Mucosa of stomach (tissue), 1 donor: ENCODE data around the gene ARL14.

ENCODE experiments used
- H3K27me3 ChIP-seq: one replicate; pipeline ENCODE4 v1.7.0; 2013; ENCODE audit warnings: mild to moderate bottlenecking, low read length; ENCODE audit not compliant: control insufficient read depth, insufficient read depth
- H3K36me3 ChIP-seq: one replicate; pipeline ENCODE4 v1.7.0; 2013; ENCODE audit warnings: low read length; ENCODE audit not compliant: control insufficient read depth, insufficient read depth
- H3K4me1 ChIP-seq: one replicate; pipeline ENCODE4 v1.7.0; 2013; ENCODE audit warnings: mild to moderate bottlenecking, low read length; ENCODE audit not compliant: control insufficient read depth, insufficient read depth
- H3K4me3 ChIP-seq: one replicate; pipeline ENCODE4 v1.7.0; 2013; ENCODE audit warnings: low read length
- H3K9ac ChIP-seq: one replicate; pipeline ENCODE4 v1.7.0; 2013; ENCODE audit warnings: mild to moderate bottlenecking, low read length, moderate library complexity
- H3K9me3 ChIP-seq: one replicate; pipeline ENCODE4 v1.7.0; 2013; ENCODE audit warnings: mild to moderate bottlenecking, low read length, moderate library complexity; ENCODE audit not compliant: control insufficient read depth
- donor health status: Pancreatic carcinoma.

The ARL14 gene

GRCh38 chr3:160684368-160684740 lies 7.4 kb downstream of the ARL14 start:
- Histone ChIP-seq H3K4me1 (no peaks in the 10 kb centered on the region), H3K9ac (no peak overlapping the region), H3K4me3 (no peak overlapping the region), H3K9me3 (no peaks in the 10 kb centered on the region), H3K36me3 (no peaks in the 10 kb centered on the region), H3K27me3 (no peaks in the 10 kb centered on the region)

GRCh38 chr3:160685144-160685766 lies 8.3 kb downstream of the ARL14 start:
- no peaks in the 10 kb centered on the region for H3K27me3 ChIP-seq
- H3K4me1 ChIP-seq = no peaks in the 10 kb centered on the region
- H3K36me3 ChIP-seq = no peaks in the 10 kb centered on the region
- no peak overlapping the region for H3K4me3 ChIP-seq
- no peaks in the 10 kb centered on the region for H3K9me3 ChIP-seq
- H3K9ac ChIP-seq = no peak overlapping the region

GRCh38 chr3:160686955-160687535 lies 10.1 kb downstream of the ARL14 start:
- Histone ChIP-seq H3K4me3 (no peak overlapping the region), H3K9ac (no peak overlapping the region), H3K9me3 (no peaks in the 10 kb centered on the region), H3K36me3 (no peaks in the 10 kb centered on the region), H3K27me3 (no peaks in the 10 kb centered on the region), H3K4me1 (no peaks in the 10 kb centered on the region)

- Histone ChIP-seq H3K4me3 (no peak overlapping the region), H3K4me1 (peaks cover 4% of the 10 kb centered on the region), H3K27me3 (no peaks in the 10 kb centered on the region), H3K9ac (no peak overlapping the region), H3K36me3 (no peaks in the 10 kb centered on the region), H3K9me3 (no peaks in the 10 kb centered on the region)
These were observed 14.2 kb downstream of the ARL14 start for GRCh38 chr3:160691151-160691550.

DNA sequence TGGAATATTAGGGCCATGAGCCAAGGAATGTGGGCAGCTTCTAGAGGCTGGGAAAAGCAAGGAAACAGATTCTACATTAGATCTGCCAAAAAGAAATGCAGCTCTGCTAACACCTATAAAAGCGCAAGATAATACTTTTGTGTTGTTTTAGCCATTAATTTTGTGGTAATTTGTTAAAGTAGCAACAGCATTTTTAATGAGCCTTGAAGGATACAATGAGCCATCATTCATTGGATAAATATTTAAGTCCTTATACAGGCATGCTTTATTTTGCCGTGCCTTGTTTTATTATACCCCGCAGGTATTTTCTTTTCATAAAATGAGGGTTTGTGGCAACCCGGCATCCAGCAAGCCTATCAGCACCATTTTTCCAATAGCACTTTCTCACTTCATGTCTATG lies 15.0 kb downstream of the ARL14 start:
- no peaks in the 10 kb centered on the region for H3K9me3 ChIP-seq
- H3K9ac ChIP-seq = no peak overlapping the region
- H3K27me3 ChIP-seq = no peaks in the 10 kb centered on the region
- peaks cover 4% of the 10 kb centered on the region for H3K4me1 ChIP-seq
- no peak overlapping the region for H3K4me3 ChIP-seq
- H3K36me3 ChIP-seq = no peaks in the 10 kb centered on the region

- Histone ChIP-seq H3K9ac (no peak overlapping the region), H3K27me3 (no peaks in the 10 kb centered on the region), H3K4me3 (no peak overlapping the region), H3K4me1 (peaks cover 9% of the 10 kb centered on the region), H3K9me3 (no peaks in the 10 kb centered on the region), H3K36me3 (no peaks in the 10 kb centered on the region)
These were observed 16.2 kb downstream of the ARL14 start for GRCh38 chr3:160693191-160693590.

DNA sequence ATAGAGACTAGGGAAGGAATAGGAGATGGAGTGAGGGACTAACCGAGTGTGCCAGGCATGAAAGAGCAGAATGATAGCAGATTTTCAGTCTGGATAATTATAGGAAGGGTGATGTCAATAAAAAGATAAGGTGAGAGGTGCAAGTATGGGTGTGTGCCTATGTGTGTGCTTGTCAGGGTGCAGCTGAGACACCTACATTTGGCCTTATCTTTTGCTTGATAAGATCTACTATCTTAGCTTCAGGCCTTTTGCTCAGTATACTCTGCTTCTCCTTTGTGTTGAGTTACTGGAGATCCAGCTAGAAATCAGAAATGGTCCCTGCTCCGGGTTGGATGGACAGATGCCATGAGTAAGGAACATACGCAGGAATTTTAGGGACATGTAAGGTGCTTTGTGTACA lies 17.4 kb downstream of the ARL14 start:
- Histone ChIP-seq H3K4me3 (no peak overlapping the region), H3K36me3 (no peaks in the 10 kb centered on the region), H3K9ac (no peak overlapping the region)

DNA sequence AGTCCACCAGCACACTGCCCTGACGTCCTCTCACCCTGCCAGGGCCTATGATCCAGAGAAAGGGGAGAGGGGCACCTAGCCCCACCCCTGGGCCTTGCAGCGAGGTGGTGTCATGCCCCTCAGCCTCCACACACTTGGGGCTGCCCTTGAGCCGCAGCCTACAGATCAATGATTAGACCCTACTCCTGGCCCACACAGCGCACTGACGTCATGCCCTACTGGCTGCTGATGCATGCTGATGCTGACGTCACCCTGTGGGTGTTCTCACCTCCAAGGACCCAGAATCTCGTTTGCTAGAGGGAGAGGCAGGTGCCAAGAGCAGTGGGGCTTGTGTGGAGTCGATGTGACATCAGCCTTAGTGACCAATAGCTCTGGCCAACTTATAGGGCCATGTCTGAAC lies 18.0 kb downstream of the ARL14 start:
- no peaks in the 10 kb centered on the region for H3K36me3 ChIP-seq
- H3K4me1 ChIP-seq = peaks cover 19% of the 10 kb centered on the region
- H3K4me3 ChIP-seq = no peak overlapping the region
- no peaks in the 10 kb centered on the region for H3K9me3 ChIP-seq
- no peak overlapping the region for H3K9ac ChIP-seq
- H3K27me3 ChIP-seq = no peaks in the 10 kb centered on the region

More for the DNA sequence above, 17.4 kb downstream of the ARL14 start:
- Histone ChIP-seq H3K27me3 (no peaks in the 10 kb centered on the region), H3K4me1 (peaks cover 19% of the 10 kb centered on the region), H3K9me3 (no peaks in the 10 kb centered on the region)

- Histone ChIP-seq H3K4me1 (peaks cover 19% of the 10 kb centered on the region), H3K9ac (no peak overlapping the region), H3K9me3 (no peaks in the 10 kb centered on the region), H3K36me3 (no peaks in the 10 kb centered on the region), H3K4me3 (no peak overlapping the region), H3K27me3 (no peaks in the 10 kb centered on the region)
These were observed 19.0 kb downstream of the ARL14 start for GRCh38 chr3:160695915-160696327.

GRCh38 chr3:160697637-160698380 lies 20.8 kb downstream of the ARL14 start:
- Histone ChIP-seq H3K4me3 (no peak overlapping the region), H3K9ac (no peak overlapping the region)

DNA sequence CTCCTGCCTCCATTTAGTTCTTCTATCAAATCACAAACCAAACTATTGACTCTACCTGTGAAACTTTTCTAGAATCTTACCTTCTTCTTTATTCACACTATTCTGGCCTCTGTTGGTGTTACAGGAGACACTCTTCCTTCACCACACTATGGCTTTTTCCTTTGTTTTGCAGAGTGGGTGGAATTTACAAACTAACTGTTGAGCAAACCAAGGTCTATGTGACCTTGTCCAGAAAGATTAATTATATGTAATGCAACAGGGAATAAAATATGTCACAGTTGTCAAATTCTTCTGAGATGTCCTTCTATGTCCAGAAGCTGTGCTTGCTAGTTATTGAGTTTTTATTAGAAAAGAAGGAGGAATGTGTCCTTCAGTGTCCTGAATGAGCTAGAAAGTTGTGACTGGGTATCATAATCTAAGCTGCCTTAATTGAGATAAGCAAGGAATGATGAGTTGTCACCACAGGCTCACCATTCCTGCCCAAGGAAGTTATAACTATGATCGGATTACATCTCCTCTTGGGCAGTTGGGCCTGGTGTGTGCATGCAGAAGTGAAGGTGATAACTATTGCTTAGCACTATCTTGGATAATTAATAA lies 21.7 kb downstream of the ARL14 start:
- no peak overlapping the region for H3K9ac ChIP-seq
- no peaks in the 10 kb centered on the region for H3K27me3 ChIP-seq
- no peaks in the 10 kb centered on the region for H3K9me3 ChIP-seq
- H3K4me3 ChIP-seq = no peak overlapping the region
- H3K36me3 ChIP-seq = no peaks in the 10 kb centered on the region
- peaks cover 19% of the 10 kb centered on the region for H3K4me1 ChIP-seq

More at GRCh38 chr3:160697637-160698380, 20.8 kb downstream of the ARL14 start:
- no peaks in the 10 kb centered on the region for H3K36me3 ChIP-seq
- H3K9me3 ChIP-seq = no peaks in the 10 kb centered on the region
- H3K27me3 ChIP-seq = no peaks in the 10 kb centered on the region
- H3K4me1 ChIP-seq = peaks cover 19% of the 10 kb centered on the region

- Histone ChIP-seq H3K9ac (no peak overlapping the region), H3K27me3 (no peaks in the 10 kb centered on the region), H3K4me3 (no peak overlapping the region), H3K36me3 (no peaks in the 10 kb centered on the region), H3K4me1 (peaks cover 15% of the 10 kb centered on the region), H3K9me3 (no peaks in the 10 kb centered on the region)
These were observed 24.5 kb downstream of the ARL14 start for GRCh38 chr3:160701490-160701889.
